Peyer's patch (tissue), 4 donors: Measurements from ENCODE around the gene PHF8. TPM values are rescaled to one million over a fixed set of nuclear protein-coding genes. Genes with fewer than 3 reads are reported as not detected.

Experiments used
- DNase-seq, 3 donors: peaks; one replicate each; pipeline ENCODE4 v3.0.0-alpha.2; 2017 to 2019
- H3K27ac ChIP-seq, 4 donors: fragments of 200-600 bp; sonication (generic); one replicate each; pipeline ENCODE4 v1.5.1; 2016 to 2019
- H3K27me3 ChIP-seq, 2 donors: fragments of 200-600 bp; sonication (generic); one replicate each; pipeline ENCODE4 v1.5.1; 2019
- H3K36me3 ChIP-seq, 3 donors: fragments of 200-600 bp; sonication (generic); one replicate each; pipeline ENCODE4 v1.5.1; 2016 to 2019
- H3K4me1 ChIP-seq, 4 donors: fragments of 200-600 bp; sonication (generic); one replicate each; pipeline ENCODE4 v1.5.1; 2016 to 2019
- H3K4me3 ChIP-seq, 4 donors: fragments of 200-600 bp; sonication (generic); 1 replicate in 3 of 4; 2 replicates in 1 of 4; pipeline ENCODE4 v1.5.1; 2016 to 2019; ENCODE audit warnings: mild to moderate bottlenecking in 1 of 4
- H3K9me3 ChIP-seq, 4 donors: fragments of 200-600 bp; sonication (generic); one replicate each; pipeline ENCODE4 v1.5.1; 2016 to 2019; ENCODE audit warnings: mild to moderate bottlenecking in 1 of 4
- CTCF ChIP-seq, 6 experiments: fragments of 450-650 bp in 4 of 6; fragments of 200-600 bp in 2 of 6; sonication (generic) in 1 of 6; IDR thresholded peaks; one replicate each; pipeline ENCODE4 v1.5.1; 2017 to 2019; ENCODE audit warnings: antibody characterized with exemption in 6 of 6, mild to moderate bottlenecking in 3 of 6, moderate library complexity in 1 of 6
- POLR2A ChIP-seq, 2 donors: fragments of 450-650 bp; IDR thresholded peaks; one replicate each; pipeline ENCODE4 v1.5.1; 2017; ENCODE audit warnings: antibody characterized with exemption in 2 of 2, mild to moderate bottlenecking in 2 of 2, moderate library complexity in 2 of 2
- total RNA-seq, 4 donors: library from RNA; depleted of rRNA; stranded (reverse); fragments of >200 nt; gene quantifications; one replicate each; pipeline ENCODE4 v1.1.0, GENCODE V29; 2016

The PHF8 gene
- total RNA-seq, 4 donors from 2014 or later, result 52.5 to 188 (median 78.9) TPM

GRCh38 chrX:54087661-54088060 lies 43.4 kb upstream of the PHF8 start:
- Histone ChIP-seq H3K9me3 (no peaks in the 10 kb centered on the region), H3K27me3 (no peaks in the 10 kb centered on the region), H3K27ac (no peak overlapping the region), H3K4me1 (no peaks in the 10 kb centered on the region), H3K36me3 (no peaks in the 10 kb centered on the region), H3K4me3 (no peak overlapping the region)
- no peak for DNase-seq
- no peak for TF ChIP-seq CTCF (IDR thresholded peaks at IDR 0.05)
- no peak for TF ChIP-seq POLR2A (IDR thresholded peaks at IDR 0.05)

DNA sequence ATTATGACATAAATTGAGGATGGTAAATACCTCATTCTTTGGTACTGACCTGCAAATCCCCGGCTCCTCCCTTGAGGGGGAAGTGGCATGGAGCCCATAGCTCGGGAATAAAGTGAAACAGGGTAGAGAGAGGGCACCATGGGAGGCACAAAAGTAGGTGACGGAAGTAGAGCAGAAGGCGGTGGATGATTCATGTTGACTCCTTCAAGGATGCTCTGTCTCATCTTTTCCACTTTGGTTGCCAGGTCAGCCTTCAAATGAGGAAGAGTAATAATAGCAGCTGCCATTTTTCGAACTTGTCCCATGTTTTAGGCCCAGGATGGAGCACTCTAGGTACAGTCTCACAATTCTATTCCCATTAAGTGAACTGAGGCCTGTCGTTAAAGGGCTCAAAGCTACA lies 41.4 kb upstream of the PHF8 start:
- no peaks in the 10 kb centered on the region for H3K36me3 ChIP-seq
- H3K27ac ChIP-seq, result no peak overlapping the region
- no peak overlapping the region for H3K4me3 ChIP-seq
- no peaks in the 10 kb centered on the region for H3K27me3 ChIP-seq
- H3K4me1 ChIP-seq, result no peaks in the 10 kb centered on the region
- TF ChIP-seq POLR2A (IDR thresholded peaks at IDR 0.05) (no peak), CTCF (IDR thresholded peaks at IDR 0.05) (no peak)
- no peak for DNase-seq
- H3K9me3 ChIP-seq, result no peaks in the 10 kb centered on the region

- Histone ChIP-seq H3K4me3 (no peak overlapping the region), H3K9me3 (no peaks in the 10 kb centered on the region), H3K27ac (no peak overlapping the region), H3K4me1 (no peaks in the 10 kb centered on the region), H3K27me3 (no peaks in the 10 kb centered on the region), H3K36me3 (no peaks in the 10 kb centered on the region)
- no peak for DNase-seq
- TF ChIP-seq POLR2A (IDR thresholded peaks at IDR 0.05) (no peak), CTCF (IDR thresholded peaks at IDR 0.05) (no peak)
Measured at GRCh38 chrX:54076903-54077302, 32.6 kb upstream of the PHF8 start.

DNA sequence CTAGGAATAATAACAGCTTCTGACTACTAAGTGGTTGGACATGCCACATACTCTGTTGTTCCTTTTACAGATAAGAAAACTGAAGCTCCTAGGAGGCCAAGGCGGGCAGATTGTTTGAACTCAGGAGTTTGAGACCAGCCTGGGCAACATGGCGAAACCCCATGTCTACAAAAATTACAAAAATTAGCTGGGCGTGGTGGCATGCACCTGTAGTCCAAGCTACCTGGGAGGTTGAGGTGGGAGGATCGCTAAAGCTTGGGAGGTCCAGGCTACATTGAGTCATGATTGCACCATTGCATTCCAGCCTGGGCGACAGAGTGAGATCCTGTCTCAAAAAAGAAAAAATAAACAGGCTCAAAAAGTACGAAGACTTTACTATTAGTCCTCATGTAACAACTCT lies 30.6 kb upstream of the PHF8 start:
- Histone ChIP-seq H3K4me3 (no peak overlapping the region), H3K4me1 (no peaks in the 10 kb centered on the region), H3K9me3 (no peaks in the 10 kb centered on the region), H3K36me3 (no peaks in the 10 kb centered on the region), H3K27me3 (no peaks in the 10 kb centered on the region), H3K27ac (no peak overlapping the region)
- TF ChIP-seq POLR2A (IDR thresholded peaks at IDR 0.05) (no peak), CTCF (IDR thresholded peaks at IDR 0.05) (no peak)
- no peak for DNase-seq

DNA sequence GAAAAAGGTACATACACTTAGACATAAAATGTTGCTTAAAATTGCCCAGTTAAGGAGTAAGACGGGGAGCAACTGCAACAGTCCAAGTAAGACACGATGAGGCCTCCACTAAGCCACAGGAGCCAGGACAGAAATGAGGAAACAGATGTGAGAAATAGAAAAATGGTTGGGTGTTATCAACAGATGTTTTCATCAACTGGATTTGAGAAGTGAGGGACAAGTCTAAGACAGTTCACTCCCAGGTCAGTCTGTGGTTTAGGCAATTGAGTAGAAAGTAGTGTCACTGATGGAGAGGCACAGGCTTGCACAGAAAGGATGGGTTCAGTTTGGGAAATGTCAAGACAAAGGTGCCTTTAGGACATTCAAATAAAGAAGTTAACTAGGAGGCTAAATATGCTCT lies 23.5 kb upstream of the PHF8 start:
- no peak for TF ChIP-seq CTCF (IDR thresholded peaks at IDR 0.05)
- TF ChIP-seq POLR2A (IDR thresholded peaks at IDR 0.05), result no peak
- DNase-seq, result no peak
- no peak overlapping the region for H3K4me3 ChIP-seq
- H3K4me1 ChIP-seq, result no peaks in the 10 kb centered on the region
- H3K36me3 ChIP-seq, result no peaks in the 10 kb centered on the region
- H3K27me3 ChIP-seq, result no peaks in the 10 kb centered on the region
- no peaks in the 10 kb centered on the region for H3K9me3 ChIP-seq
- no peak overlapping the region for H3K27ac ChIP-seq

DNA sequence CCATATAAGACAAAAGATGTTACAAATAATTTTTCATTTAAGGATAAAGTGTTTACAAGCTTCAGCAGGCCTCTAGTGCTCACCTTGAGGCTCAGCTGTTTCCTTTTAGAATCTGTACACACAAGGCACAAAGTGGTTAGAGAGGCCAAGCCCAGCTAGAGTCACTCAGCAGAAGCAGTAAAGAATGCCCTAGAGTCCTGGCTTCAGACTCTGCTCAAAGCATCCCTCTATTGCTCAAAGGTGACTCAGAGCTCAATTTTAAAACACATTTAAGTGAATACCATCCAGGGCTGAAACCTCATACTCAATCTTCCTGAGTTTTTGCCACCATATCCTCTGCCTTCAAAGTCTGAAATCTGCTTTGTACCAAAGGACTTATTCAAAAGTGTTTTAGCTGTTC lies 22.6 kb upstream of the PHF8 start:
- DNase-seq, result no peak
- TF ChIP-seq CTCF (IDR thresholded peaks at IDR 0.05) (no peak), POLR2A (IDR thresholded peaks at IDR 0.05) (no peak)
- H3K27ac ChIP-seq, result no peak overlapping the region
- H3K4me3 ChIP-seq, result no peak overlapping the region
- H3K27me3 ChIP-seq, result no peaks in the 10 kb centered on the region
- H3K36me3 ChIP-seq, result no peaks in the 10 kb centered on the region
- H3K9me3 ChIP-seq, result no peaks in the 10 kb centered on the region
- no peaks in the 10 kb centered on the region for H3K4me1 ChIP-seq
